IMR-90 (cell line): ENCODE measurements around the gene TFIP11.

Experiments used
- CTCF ChIP-seq: conservative IDR thresholded peaks from 2 replicates; pipeline ENCODE4 v1.5.1; 2012; ENCODE audit warnings: mild to moderate bottlenecking, low read depth, low read length, improper control_type of control experiment
- ELK1 ChIP-seq: fragments of 150-350 bp; IDR thresholded peaks from 2 replicates; pipeline ENCODE4 v1.6.1; 2016; ENCODE audit warnings: low read depth, mild to moderate bottlenecking, low read length, moderate library complexity, borderline replicate concordance
- MXI1 ChIP-seq: IDR thresholded peaks from 2 replicates; pipeline ENCODE4 v1.6.1; 2012; ENCODE audit warnings: low read depth, mild to moderate bottlenecking, low read length, moderate library complexity, borderline replicate concordance
- POLR2A ChIP-seq: IDR thresholded peaks from 2 replicates; pipeline ENCODE4 v1.6.1; 2012; ENCODE audit warnings: mild to moderate bottlenecking, low read depth, low read length
- RAD21 ChIP-seq: IDR thresholded peaks from 2 replicates; pipeline ENCODE4 v1.6.1; 2012; ENCODE audit warnings: low read length, improper control_type of control experiment
- RCOR1 ChIP-seq: IDR thresholded peaks from 2 replicates; pipeline ENCODE4 v1.6.1; 2012; ENCODE audit warnings: mild to moderate bottlenecking, low read length, improper control_type of control experiment; ENCODE audit not compliant: insufficient replicate concordance
- SMC3 ChIP-seq: fragments of 150-350 bp; IDR thresholded peaks from 2 replicates; pipeline ENCODE4 v1.6.1; 2016; ENCODE audit warnings: low read depth, mild to moderate bottlenecking, antibody characterized with exemption, low read length, moderate library complexity

- TF ChIP-seq CTCF (no peak), POLR2A (no peak), RCOR1 (no peak), ELK1 (no peak), MXI1 (no peak), SMC3 (no peak), RAD21 (no peak)
Measured at GRCh38 chr22:26457661-26458272, 54.5 kb downstream of the TFIP11 start.
